NT2/D1 (cell line): ENCODE results near the gene AREG.

Experiments
- DNase-seq: peaks from one replicate; pipeline ENCODE4 v3.0.0-alpha.2; 2011; ENCODE audit warnings: low read depth, low spot score
- H3K27me3 ChIP-seq: 2 replicates; pipeline ENCODE4 v1.6.0; 2011; ENCODE audit warnings: mild to moderate bottlenecking; ENCODE audit not compliant: insufficient read length, insufficient read depth
- H3K36me3 ChIP-seq: 2 replicates; pipeline ENCODE4 v1.6.1; 2011; ENCODE audit warnings: mild to moderate bottlenecking, low read length, mixed read lengths; ENCODE audit not compliant: insufficient read depth, insufficient read length
- H3K4me1 ChIP-seq: 2 replicates; pipeline ENCODE4 v1.5.1; 2011; ENCODE audit not compliant: insufficient read depth, insufficient read length
- H3K4me3 ChIP-seq: 2 replicates; pipeline ENCODE4 v1.5.1; 2011; ENCODE audit warnings: low read depth; ENCODE audit not compliant: insufficient read length
- H3K9ac ChIP-seq: 2 replicates; pipeline ENCODE4 v1.6.0; 2011; ENCODE audit warnings: low read depth; ENCODE audit not compliant: insufficient read length
- H3K9me3 ChIP-seq: 2 replicates; pipeline ENCODE4 v1.5.1; 2011; ENCODE audit warnings: mild to moderate bottlenecking, low read length; ENCODE audit not compliant: insufficient read depth
- SUZ12 ChIP-seq: IDR thresholded peaks from 2 replicates; pipeline ENCODE4 v1.6.1; 2011; ENCODE audit not compliant: insufficient read length, insufficient read depth; ENCODE audit errors: extremely low read depth
- YY1 ChIP-seq: IDR thresholded peaks from 2 replicates; pipeline ENCODE4 v1.6.1; 2011; ENCODE audit not compliant: insufficient read length, insufficient read depth
- ZNF274 ChIP-seq: IDR thresholded peaks from 2 replicates; pipeline ENCODE4 v1.6.1; 2011; ENCODE audit warnings: mild to moderate bottlenecking, low read depth, low read length

Gene AREG

DNA sequence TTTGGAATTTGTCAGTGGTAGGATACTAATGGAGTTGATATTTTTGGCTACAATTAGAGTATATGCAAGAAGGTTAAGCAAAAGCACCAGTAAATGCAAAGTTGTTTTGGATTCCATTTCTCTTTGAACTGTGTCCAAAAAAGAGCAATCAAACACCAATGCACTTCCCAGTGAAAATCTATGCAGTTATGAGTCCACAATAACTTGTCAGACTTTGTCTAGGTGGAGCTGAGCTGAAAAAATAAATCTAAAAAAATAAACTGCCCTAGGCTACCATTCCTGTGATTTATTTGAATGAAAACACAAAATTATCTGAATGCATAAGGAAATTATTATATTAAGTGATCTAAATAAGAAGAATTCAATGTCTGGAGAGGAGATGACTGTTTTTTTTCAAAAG, 37.0 kb upstream of the AREG start:
- DNase-seq, result no peak
- Histone ChIP-seq H3K9me3 (no peaks in the 10 kb centered on the region), H3K4me1 (no peaks in the 10 kb centered on the region), H3K9ac (no peak overlapping the region), H3K27me3 (no peaks in the 10 kb centered on the region), H3K4me3 (no peak overlapping the region), H3K36me3 (no peaks in the 10 kb centered on the region)
- no peak for TF ChIP-seq SUZ12
- TF ChIP-seq ZNF274, result no peak
- TF ChIP-seq YY1, result no peak

DNA sequence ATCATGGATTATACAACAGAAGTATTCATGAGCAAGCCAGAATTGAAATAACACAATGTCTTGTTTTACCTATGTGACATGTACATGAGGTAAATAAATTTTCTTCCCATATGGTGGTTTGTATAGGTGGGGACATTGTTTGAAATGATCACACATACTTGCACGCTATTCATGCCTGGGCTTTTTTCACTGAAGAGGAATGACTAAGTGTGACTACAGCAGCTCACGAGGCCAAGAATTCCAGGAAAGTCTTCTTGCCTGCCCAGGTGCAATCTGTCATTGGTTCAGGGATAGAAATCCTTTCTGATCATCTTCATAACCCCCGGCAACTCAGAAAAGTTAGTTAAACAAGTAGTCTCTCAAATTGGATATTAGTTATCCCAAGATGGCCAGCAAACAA, 36.3 kb upstream of the AREG start:
- no peaks in the 10 kb centered on the region for H3K36me3 ChIP-seq
- H3K4me1 ChIP-seq, result no peaks in the 10 kb centered on the region
- DNase-seq, result no peak
- no peak overlapping the region for H3K9ac ChIP-seq
- no peak overlapping the region for H3K4me3 ChIP-seq
- H3K27me3 ChIP-seq, result no peaks in the 10 kb centered on the region
- TF ChIP-seq SUZ12 (no peak), ZNF274 (no peak), YY1 (no peak)
- H3K9me3 ChIP-seq, result no peaks in the 10 kb centered on the region

GRCh38 chr4:74410272-74410671, 34.7 kb upstream of the AREG start:
- Histone ChIP-seq H3K4me3 (no peak overlapping the region), H3K27me3 (no peaks in the 10 kb centered on the region), H3K9me3 (no peaks in the 10 kb centered on the region), H3K9ac (no peak overlapping the region), H3K36me3 (no peaks in the 10 kb centered on the region), H3K4me1 (no peaks in the 10 kb centered on the region)
- TF ChIP-seq YY1, result no peak
- no peak for TF ChIP-seq SUZ12
- TF ChIP-seq ZNF274, result no peak
- no peak for DNase-seq

- Histone ChIP-seq H3K27me3 (no peaks in the 10 kb centered on the region), H3K9ac (no peak overlapping the region), H3K4me1 (no peaks in the 10 kb centered on the region), H3K9me3 (no peaks in the 10 kb centered on the region), H3K36me3 (no peaks in the 10 kb centered on the region), H3K4me3 (no peak overlapping the region)
- DNase-seq, result no peak
- no peak for TF ChIP-seq ZNF274
- no peak for TF ChIP-seq SUZ12
- TF ChIP-seq YY1, result no peak
These were observed 32.7 kb upstream of the AREG start for GRCh38 chr4:74412225-74412624.

DNA sequence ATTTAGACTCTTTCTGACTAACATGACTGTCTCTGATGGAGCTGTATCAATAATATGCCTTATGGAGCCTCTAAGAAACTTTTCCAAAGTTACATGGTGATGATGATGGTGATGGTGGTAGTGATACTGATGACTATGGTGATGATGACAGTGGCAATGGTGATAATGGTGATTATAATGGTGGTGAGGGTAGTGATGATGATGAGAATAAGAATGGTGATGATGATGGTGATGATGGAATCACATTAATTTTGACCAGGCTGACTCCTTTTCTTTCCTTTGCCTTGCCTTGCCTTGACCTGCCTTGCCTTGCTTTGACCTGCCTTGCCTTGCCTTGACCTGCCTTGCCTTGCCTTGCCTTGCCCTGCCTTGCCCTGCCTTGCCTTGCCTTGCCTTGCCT, 31.7 kb upstream of the AREG start:
- no peak for DNase-seq
- TF ChIP-seq YY1 (no peak), ZNF274 (no peak), SUZ12 (no peak)
- H3K9me3 ChIP-seq, result no peaks in the 10 kb centered on the region
- no peaks in the 10 kb centered on the region for H3K4me1 ChIP-seq
- no peak overlapping the region for H3K9ac ChIP-seq
- H3K36me3 ChIP-seq, result no peaks in the 10 kb centered on the region
- H3K4me3 ChIP-seq, result no peak overlapping the region
- no peaks in the 10 kb centered on the region for H3K27me3 ChIP-seq

- no peak overlapping the region for H3K9ac ChIP-seq
- no peaks in the 10 kb centered on the region for H3K36me3 ChIP-seq
- H3K4me3 ChIP-seq, result no peak overlapping the region
- H3K9me3 ChIP-seq, result no peaks in the 10 kb centered on the region
- H3K4me1 ChIP-seq, result no peaks in the 10 kb centered on the region
- DNase-seq, result no peak
- no peak for TF ChIP-seq ZNF274
- H3K27me3 ChIP-seq, result no peaks in the 10 kb centered on the region
These were observed 30.7 kb upstream of the AREG start for GRCh38 chr4:74414149-74414809.

GRCh38 chr4:74415602-74416300, 29.2 kb upstream of the AREG start:
- TF ChIP-seq ZNF274 (no peak), SUZ12 (no peak), YY1 (no peak)
- Histone ChIP-seq H3K27me3 (no peaks in the 10 kb centered on the region), H3K9me3 (no peaks in the 10 kb centered on the region), H3K4me3 (no peak overlapping the region), H3K9ac (no peak overlapping the region), H3K36me3 (no peaks in the 10 kb centered on the region), H3K4me1 (no peaks in the 10 kb centered on the region)
- DNase-seq, result no peak

DNA sequence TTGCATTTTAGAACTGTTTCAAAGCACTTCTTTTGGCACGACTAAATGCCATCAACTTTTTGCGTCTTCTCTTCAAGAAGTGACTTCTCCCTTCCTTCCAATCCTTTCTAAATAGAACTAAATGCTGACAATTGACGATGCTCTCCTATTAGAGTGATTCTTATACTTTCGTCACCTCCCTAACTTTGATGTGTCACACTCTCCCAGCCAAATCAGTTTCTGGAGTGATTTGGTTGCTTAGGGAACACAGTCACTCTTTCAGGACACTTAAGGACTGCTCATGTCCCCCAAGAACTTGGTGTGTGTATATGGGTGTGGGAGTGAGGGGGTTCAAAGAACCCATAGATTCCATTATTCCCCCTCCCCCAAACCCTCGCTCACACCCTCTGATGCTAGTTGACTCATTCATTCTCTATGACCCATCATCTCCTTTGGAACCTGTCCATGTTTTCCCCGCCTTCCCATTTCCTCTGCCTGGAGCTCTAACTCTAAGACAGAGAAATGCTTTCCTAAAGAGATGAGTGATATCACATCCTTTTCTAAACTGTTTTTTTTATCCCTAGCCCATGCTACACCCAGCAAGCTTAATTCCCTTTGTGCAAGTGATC, 26.8 kb upstream of the AREG start:
- no peak for DNase-seq
- no peak overlapping the region for H3K4me3 ChIP-seq
- H3K9ac ChIP-seq, result no peak overlapping the region
- TF ChIP-seq SUZ12 (no peak), ZNF274 (no peak), YY1 (no peak)
- no peaks in the 10 kb centered on the region for H3K9me3 ChIP-seq
- H3K36me3 ChIP-seq, result no peaks in the 10 kb centered on the region
- H3K4me1 ChIP-seq, result no peaks in the 10 kb centered on the region
- no peaks in the 10 kb centered on the region for H3K27me3 ChIP-seq
